NCI-H187 treated with DMSO at 0.1 percent for 48 hours (cell line): ENCODE results near the gene FPR2.
"Not testable (repeated sequence)": the region's sequence is repeated elsewhere in the genome, so short reads cannot be mapped to it uniquely, and the experiment has no call there.

Experiments
- DNase-seq: peaks from one replicate; lab custom pipeline; 2025; lab: John Stamatoyannopoulos, UW

FPR2 gene

GRCh38 chr19:51760697-51761356 is at the start of gene FPR2:
Gene FPR2 (plus strand): TSS chr19:51761180. CDS start chr19:51768659, 7,479 bp downstream.
- no peak for DNase-seq

GRCh38 chr19:51711702-51712101 is 49.3 kb upstream of the FPR2 start:
- no peak for DNase-seq

GRCh38 chr19:51712461-51713081 is 48.4 kb upstream of the FPR2 start:
- no peak for DNase-seq

- DNase-seq = no peak
Observed at GRCh38 chr19:51713319-51714285, 47.4 kb upstream of the FPR2 start.

GRCh38 chr19:51714848-51715247 is 46.1 kb upstream of the FPR2 start:
- DNase-seq = no peak

- DNase-seq = no peak
Observed at GRCh38 chr19:51715850-51716249, 45.1 kb upstream of the FPR2 start.

GRCh38 chr19:51716925-51717324 is 44.1 kb upstream of the FPR2 start:
- no peak for DNase-seq

- DNase-seq = no peak
Observed at GRCh38 chr19:51719251-51719988, 41.6 kb upstream of the FPR2 start.

GRCh38 chr19:51721905-51722304 is 39.1 kb upstream of the FPR2 start:
- DNase-seq = no peak

GRCh38 chr19:51722492-51722891 is 38.5 kb upstream of the FPR2 start:
- DNase-seq = no peak

GRCh38 chr19:51724543-51724942 is 36.4 kb upstream of the FPR2 start:
- DNase-seq = no peak

GRCh38 chr19:51726049-51726448 is 34.9 kb upstream of the FPR2 start:
- DNase-seq = no peak

- DNase-seq = no peak
Observed at GRCh38 chr19:51727349-51727880, 33.6 kb upstream of the FPR2 start.

- DNase-seq = no peak
Observed at GRCh38 chr19:51729781-51730180, 31.2 kb upstream of the FPR2 start.

GRCh38 chr19:51733742-51734522 is 27.0 kb upstream of the FPR2 start:
- no peak for DNase-seq

- DNase-seq = no peak
Observed at GRCh38 chr19:51735759-51736449, 25.1 kb upstream of the FPR2 start.

- no peak for DNase-seq
Observed at GRCh38 chr19:51737389-51737788, 23.6 kb upstream of the FPR2 start.

GRCh38 chr19:51737924-51738323 is 23.1 kb upstream of the FPR2 start:
- DNase-seq = no peak

GRCh38 chr19:51738523-51738922 is 22.5 kb upstream of the FPR2 start:
- not testable (repeated sequence) for DNase-seq

- no peak for DNase-seq
Observed at GRCh38 chr19:51739466-51740213, 21.3 kb upstream of the FPR2 start.
